ENCODE data around the gene GALNT2.

Gene GALNT2

DNA sequence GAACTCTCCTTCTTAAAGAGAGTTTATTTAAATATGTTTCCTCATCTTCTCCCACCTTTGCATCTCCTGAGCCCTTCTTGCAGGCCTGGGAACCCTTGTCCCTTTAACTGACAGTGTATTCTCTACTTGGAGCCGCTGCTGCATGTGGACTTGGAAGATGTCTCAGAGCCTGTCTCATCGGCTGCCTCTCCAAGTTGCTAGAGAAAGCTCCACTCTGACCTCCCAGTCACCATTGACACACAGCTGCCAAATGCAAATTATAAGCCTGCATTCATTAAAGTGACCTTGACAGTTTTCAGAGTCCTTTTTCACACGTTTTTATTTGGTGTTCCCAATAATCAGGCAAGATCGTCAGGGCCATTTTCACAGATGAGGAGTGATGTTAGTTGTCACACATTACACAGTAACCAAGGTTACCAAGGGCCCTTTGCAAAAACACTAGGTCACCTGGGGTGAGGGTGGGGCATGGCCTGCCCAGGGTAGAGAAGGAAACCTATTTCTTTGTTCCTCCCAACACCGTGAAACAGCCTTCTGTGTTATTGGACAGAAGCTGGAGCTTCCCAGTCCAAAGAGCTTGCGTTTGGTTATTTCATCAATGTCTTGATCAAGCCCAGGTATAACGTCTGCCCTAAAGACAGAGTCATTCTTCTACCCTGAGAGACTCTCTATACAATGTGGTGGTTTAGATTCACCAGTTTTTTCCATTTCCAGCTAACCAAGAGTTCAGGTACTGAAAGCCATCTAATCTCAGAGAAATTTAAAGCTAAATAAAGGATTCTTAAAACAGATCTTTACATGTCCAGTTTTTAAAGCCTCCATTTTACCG lies 164.1 kb downstream of the GALNT2 start:
- Mint-ChIP-seq H3K27ac (peak overlapping the region; percentile 10), H3K36me3 (ENCODE audit: low read depth) (peaks cover 40% of the 10 kb centered on the region), H3K4me1 (ENCODE audit: low read depth) (peaks cover 24% of the 10 kb centered on the region), H3K4me3 (no peak overlapping the region), H3K27me3 (no peaks in the 10 kb centered on the region), H3K9me3 (no peaks in the 10 kb centered on the region)

DNA sequence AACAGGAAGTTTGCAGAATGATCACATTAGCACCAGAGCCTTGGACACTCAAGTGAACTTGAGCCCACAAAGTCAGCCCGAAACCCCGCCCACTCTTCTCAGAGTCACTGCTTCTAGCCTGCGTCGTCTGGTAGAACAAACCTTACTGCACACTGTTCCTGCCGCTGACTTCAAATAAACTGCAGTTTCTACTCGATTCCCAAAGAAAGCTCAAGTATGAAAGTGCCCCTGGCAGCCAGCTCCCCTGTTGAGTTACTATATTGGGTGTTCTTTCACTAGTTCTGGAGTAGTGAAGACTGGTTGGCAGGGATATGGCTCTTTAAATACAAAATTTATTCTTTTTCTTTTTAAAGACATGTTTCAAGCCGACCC lies 164.7 kb downstream of the GALNT2 start:
- Mint-ChIP-seq H3K27ac (peak overlapping the region; percentile 10), H3K36me3 (ENCODE audit: low read depth) (peaks cover 46% of the 10 kb centered on the region), H3K4me1 (ENCODE audit: low read depth) (peaks cover 24% of the 10 kb centered on the region), H3K9me3 (no peaks in the 10 kb centered on the region), H3K27me3 (no peaks in the 10 kb centered on the region), H3K4me3 (no peak overlapping the region)

DNA sequence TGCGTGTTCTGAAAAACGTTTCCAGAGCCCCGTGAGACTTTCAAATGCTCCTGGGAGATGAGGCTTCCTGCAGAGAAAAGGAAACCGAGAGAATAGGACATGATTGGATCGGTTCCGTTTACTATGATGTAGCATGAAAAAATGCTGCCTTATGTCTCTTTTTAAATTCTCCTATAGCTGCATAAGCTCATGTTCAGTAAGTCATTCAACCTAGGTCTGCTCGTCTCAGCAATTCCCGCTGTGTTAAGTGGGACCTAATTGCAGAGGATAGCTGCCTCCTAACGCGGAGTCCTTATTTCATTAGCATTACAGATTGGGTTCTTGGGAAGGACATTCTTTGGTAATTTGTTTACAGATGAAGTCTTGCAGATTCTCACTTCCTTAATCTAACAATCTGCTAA lies 165.3 kb downstream of the GALNT2 start:
- Mint-ChIP-seq H3K4me3 (no peak overlapping the region), H3K27me3 (no peaks in the 10 kb centered on the region), H3K9me3 (no peaks in the 10 kb centered on the region), H3K4me1 (ENCODE audit: low read depth) (peaks cover 24% of the 10 kb centered on the region), H3K36me3 (ENCODE audit: low read depth) (peaks cover 52% of the 10 kb centered on the region), H3K27ac (no peak overlapping the region)

- no peak overlapping the region for H3K27ac Mint-ChIP-seq
- H3K4me3 Mint-ChIP-seq = no peak overlapping the region
- H3K9me3 Mint-ChIP-seq = no peaks in the 10 kb centered on the region
- peaks cover 24% of the 10 kb centered on the region for H3K4me1 Mint-ChIP-seq (ENCODE audit: low read depth)
- no peaks in the 10 kb centered on the region for H3K27me3 Mint-ChIP-seq
- H3K36me3 Mint-ChIP-seq (ENCODE audit: low read depth) = peaks cover 54% of the 10 kb centered on the region
Measured at GRCh38 chr1:230233786-230234185, 166.7 kb downstream of the GALNT2 start.

DNA sequence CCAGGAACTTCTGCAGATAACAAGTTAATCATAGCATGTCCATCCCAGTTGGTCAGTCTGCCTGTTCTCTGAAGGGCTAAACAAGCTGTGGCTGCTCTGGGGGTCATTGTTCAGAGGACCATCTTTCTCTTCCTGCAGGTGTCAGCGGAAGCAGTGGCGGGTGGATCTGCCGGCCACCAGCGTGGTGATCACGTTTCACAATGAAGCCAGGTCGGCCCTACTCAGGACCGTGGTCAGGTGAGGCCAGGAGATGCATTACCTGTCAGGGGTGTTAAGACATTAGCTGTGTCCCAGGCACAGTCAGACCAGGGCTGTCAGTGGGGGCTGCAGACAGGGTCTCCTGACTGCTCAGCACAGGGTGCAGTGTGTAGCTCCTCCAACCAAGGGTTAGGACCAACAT lies 168.8 kb downstream of the GALNT2 start:
- Mint-ChIP-seq H3K36me3 (ENCODE audit: low read depth) (peaks cover 66% of the 10 kb centered on the region), H3K27ac (no peak overlapping the region), H3K27me3 (no peaks in the 10 kb centered on the region), H3K9me3 (no peaks in the 10 kb centered on the region), H3K4me1 (ENCODE audit: low read depth) (peaks cover 37% of the 10 kb centered on the region), H3K4me3 (no peak overlapping the region)

DNA sequence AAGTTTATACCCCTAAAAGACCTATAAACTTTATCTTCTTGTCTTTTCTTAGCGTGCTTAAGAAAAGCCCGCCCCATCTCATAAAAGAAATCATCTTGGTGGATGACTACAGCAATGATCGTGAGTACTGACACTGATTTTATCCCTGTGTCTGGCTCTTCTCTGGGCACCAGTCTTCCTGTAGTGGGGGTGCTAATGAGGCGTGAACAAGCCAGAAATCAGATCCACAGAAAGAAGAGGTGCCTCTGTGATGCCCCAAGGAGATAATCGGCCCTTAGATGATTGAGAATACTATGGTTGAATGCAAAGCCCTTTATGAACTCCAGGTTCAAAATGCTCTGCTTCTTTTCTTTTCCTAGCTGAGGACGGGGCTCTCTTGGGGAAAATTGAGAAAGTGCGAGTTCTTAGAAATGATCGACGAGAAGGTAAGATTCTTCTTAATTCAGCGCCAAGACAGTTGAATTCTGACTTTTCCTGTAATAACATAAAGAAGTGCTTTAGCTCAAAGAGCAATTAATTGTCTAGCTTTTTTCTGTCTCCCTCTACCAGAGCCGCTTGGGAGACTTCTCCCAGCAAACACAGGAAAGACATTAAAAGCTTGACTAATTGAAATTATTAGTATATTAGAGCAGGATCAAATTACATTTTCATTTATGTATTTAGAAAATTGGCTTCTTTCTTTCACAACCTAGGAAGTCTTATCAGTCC lies 169.4 kb downstream of the GALNT2 start:
- peaks cover 70% of the 10 kb centered on the region for H3K36me3 Mint-ChIP-seq (ENCODE audit: low read depth)

GRCh38 chr1:230237009-230237370 lies 170.0 kb downstream of the GALNT2 start:
- Mint-ChIP-seq H3K27ac (no peak overlapping the region), H3K27me3 (no peaks in the 10 kb centered on the region), H3K4me3 (no peak overlapping the region), H3K4me1 (ENCODE audit: low read depth) (peaks cover 37% of the 10 kb centered on the region), H3K36me3 (ENCODE audit: low read depth) (peaks cover 75% of the 10 kb centered on the region), H3K9me3 (no peaks in the 10 kb centered on the region)

More for the DNA sequence above, 169.4 kb downstream of the GALNT2 start:
- H3K27ac Mint-ChIP-seq = no peak overlapping the region
- H3K9me3 Mint-ChIP-seq = no peaks in the 10 kb centered on the region
- H3K4me3 Mint-ChIP-seq = no peak overlapping the region
- H3K27me3 Mint-ChIP-seq = no peaks in the 10 kb centered on the region
- H3K4me1 Mint-ChIP-seq (ENCODE audit: low read depth) = peaks cover 37% of the 10 kb centered on the region

DNA sequence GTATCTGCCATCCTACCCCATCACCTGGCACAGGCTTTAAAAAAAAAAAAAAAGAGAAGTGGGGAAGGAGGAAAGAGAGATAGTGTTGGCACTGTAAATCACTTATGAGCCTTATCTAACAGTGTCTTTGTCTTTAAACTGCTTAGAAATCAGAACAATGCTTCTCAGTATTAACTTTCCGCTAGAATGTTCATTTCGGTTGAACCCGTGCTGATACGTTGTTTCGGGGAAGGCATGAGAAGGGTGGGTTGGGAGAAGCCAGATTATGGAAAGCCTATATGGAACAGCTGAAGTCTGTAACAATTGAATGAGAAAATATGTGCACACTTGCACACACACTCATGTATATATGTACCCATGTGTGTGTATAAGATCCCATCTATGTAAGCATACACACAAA lies 170.8 kb downstream of the GALNT2 start:
- H3K4me1 Mint-ChIP-seq (ENCODE audit: low read depth) = peaks cover 34% of the 10 kb centered on the region
- no peaks in the 10 kb centered on the region for H3K27me3 Mint-ChIP-seq
- H3K36me3 Mint-ChIP-seq (ENCODE audit: low read depth) = peaks cover 78% of the 10 kb centered on the region
- no peaks in the 10 kb centered on the region for H3K9me3 Mint-ChIP-seq
- H3K27ac Mint-ChIP-seq = no peak overlapping the region
- no peak overlapping the region for H3K4me3 Mint-ChIP-seq

DNA sequence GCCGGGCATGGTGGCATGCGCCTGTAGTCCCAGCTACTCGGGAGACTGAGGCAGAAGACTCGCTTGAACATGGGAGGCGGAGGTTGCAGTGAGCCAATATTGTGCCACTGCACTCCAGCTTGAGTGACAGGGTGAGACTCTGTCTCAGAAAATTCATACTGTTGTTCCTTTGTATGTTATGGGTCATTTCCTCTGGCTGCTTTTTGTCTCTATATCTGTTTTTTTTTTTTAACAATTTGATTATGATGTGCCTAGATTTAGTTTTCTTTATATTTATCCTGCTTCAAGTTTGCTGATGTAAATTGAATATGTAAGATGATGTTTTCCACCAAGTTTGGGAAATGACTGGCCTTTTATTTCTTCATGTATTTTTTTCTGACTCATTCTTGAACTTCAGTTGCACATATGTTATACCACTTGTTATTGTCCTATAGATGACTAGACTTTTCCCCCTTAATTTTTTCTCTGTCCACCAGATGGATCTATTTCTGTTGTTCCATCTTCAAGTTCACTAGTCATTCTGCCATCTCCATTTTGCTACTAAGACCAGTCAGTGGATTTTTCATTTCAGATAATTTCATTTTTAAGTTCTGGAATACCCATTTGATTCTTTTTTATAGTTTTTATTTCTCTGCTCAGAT lies 173.5 kb downstream of the GALNT2 start:
- Mint-ChIP-seq H3K27me3 (no peaks in the 10 kb centered on the region), H3K27ac (peak overlapping the region; percentile 95), H3K4me3 (peak overlapping the region; percentile 52), H3K36me3 (ENCODE audit: low read depth) (peaks cover 80% of the 10 kb centered on the region), H3K9me3 (no peaks in the 10 kb centered on the region), H3K4me1 (ENCODE audit: low read depth) (peaks cover 49% of the 10 kb centered on the region)

DNA sequence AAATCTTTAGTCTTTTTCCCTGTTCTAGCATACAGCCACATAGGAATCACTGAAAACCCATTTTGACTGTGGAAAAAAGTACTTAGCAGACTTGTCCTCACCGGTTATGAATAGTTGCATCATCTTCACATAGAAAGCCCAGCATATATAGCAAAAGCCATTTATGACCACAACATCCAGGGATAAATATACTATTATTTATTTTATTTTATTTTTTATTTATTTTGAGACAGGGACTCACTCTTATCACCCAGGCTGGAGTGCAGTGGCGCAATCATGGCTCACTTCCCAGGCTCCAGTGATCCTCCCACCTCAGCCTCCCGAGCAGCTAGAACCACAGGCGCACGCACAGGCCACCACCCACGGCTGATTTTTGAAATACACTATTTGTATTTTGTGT lies 175.3 kb downstream of the GALNT2 start:
- H3K27ac Mint-ChIP-seq = peak overlapping the region; percentile 95
- no peaks in the 10 kb centered on the region for H3K27me3 Mint-ChIP-seq
- H3K36me3 Mint-ChIP-seq (ENCODE audit: low read depth) = peaks cover 75% of the 10 kb centered on the region
- H3K9me3 Mint-ChIP-seq = no peaks in the 10 kb centered on the region
- peaks cover 49% of the 10 kb centered on the region for H3K4me1 Mint-ChIP-seq (ENCODE audit: low read depth)
- no peak overlapping the region for H3K4me3 Mint-ChIP-seq

DNA sequence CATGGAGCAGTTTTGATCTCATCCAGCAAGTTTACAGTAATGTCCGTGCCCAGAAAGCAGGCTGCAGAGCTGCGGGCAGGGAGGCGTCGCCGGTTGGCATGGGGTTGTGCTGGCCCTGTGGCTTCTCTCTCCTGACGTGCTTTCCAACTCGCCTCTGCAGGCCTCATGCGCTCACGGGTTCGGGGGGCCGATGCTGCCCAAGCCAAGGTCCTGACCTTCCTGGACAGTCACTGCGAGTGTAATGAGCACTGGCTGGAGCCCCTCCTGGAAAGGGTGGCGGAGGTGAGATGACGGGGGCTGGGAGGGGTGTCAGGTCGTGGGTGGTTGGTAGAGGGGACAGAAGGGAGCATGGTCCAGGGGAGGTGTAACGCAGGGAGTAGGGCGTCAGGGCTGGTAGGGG lies 176.1 kb downstream of the GALNT2 start:
- Mint-ChIP-seq H3K4me1 (ENCODE audit: low read depth) (peaks cover 49% of the 10 kb centered on the region), H3K27ac (peak overlapping the region; percentile 61), H3K4me3 (no peak overlapping the region), H3K9me3 (no peaks in the 10 kb centered on the region), H3K27me3 (no peaks in the 10 kb centered on the region), H3K36me3 (ENCODE audit: low read depth) (peaks cover 67% of the 10 kb centered on the region)

- peaks cover 52% of the 10 kb centered on the region for H3K4me1 Mint-ChIP-seq (ENCODE audit: low read depth)
- peaks cover 66% of the 10 kb centered on the region for H3K36me3 Mint-ChIP-seq (ENCODE audit: low read depth)
- no peak overlapping the region for H3K4me3 Mint-ChIP-seq
- peak overlapping the region; percentile 61 for H3K27ac Mint-ChIP-seq
- no peaks in the 10 kb centered on the region for H3K27me3 Mint-ChIP-seq
- H3K9me3 Mint-ChIP-seq = no peaks in the 10 kb centered on the region
Measured at GRCh38 chr1:230243583-230244353, 176.7 kb downstream of the GALNT2 start.

DNA sequence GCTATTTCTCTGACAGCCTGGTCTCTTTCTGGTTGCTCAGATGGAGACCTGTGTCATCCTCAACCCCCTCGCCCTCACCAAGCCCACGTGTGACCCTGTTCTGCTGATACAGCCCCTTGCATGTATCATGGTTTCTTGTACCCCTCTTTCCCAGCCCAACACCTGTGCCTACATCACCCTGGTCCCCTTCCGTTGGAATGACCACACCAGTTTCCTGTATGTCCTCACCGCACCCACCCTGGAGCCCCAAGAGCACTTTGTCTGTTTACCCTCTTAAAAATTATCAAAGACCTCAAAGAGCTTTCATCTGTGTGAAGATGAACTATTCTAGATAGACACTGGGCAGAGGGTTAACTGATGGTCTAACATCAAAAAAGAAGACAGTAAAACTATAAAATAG lies 179.5 kb downstream of the GALNT2 start:
- peaks cover 66% of the 10 kb centered on the region for H3K36me3 Mint-ChIP-seq (ENCODE audit: low read depth)
- H3K27ac Mint-ChIP-seq = peak overlapping the region; percentile 42
- H3K9me3 Mint-ChIP-seq = no peaks in the 10 kb centered on the region
- H3K4me1 Mint-ChIP-seq (ENCODE audit: low read depth) = peaks cover 49% of the 10 kb centered on the region
- H3K4me3 Mint-ChIP-seq = no peak overlapping the region
- no peaks in the 10 kb centered on the region for H3K27me3 Mint-ChIP-seq

GRCh38 chr1:230248016-230248888 lies 181.2 kb downstream of the GALNT2 start:
- no peak overlapping the region for H3K4me3 Mint-ChIP-seq
- peaks cover 67% of the 10 kb centered on the region for H3K36me3 Mint-ChIP-seq (ENCODE audit: low read depth)
- no peaks in the 10 kb centered on the region for H3K27me3 Mint-ChIP-seq
- no peaks in the 10 kb centered on the region for H3K9me3 Mint-ChIP-seq
- peak overlapping the region; percentile 29 for H3K27ac Mint-ChIP-seq
- H3K4me1 Mint-ChIP-seq (ENCODE audit: low read depth) = peaks cover 48% of the 10 kb centered on the region
